ENCODE measurements around the gene TMEM131L.

GRCh38 chr4:153623491-153623890 lies 157.3 kb downstream of the TMEM131L start:
- TF ChIP-seq CTCF (IDR thresholded peaks at IDR 0.05; ENCODE audit: low read length) (no peak), EZH2phosphoT487 (IDR thresholded peaks at IDR 0.05; ENCODE audit: low read length) (no peak), EZH2 (optimal IDR thresholded peaks at IDR 0.05; ENCODE audit: low read depth, low read length) (no peak)
